BE2C (cell line): ENCODE results near the gene OR10G8.

ENCODE experiments used
- DNase-seq: peaks from one replicate; pipeline ENCODE4 v3.0.0-alpha.2; 2020
- H3K27me3 ChIP-seq: fragments of 250-450 bp; sonication (Bioruptor Pico); 2 replicates; pipeline ENCODE4 v1.5.1; 2020; ENCODE audit warnings: mild to moderate bottlenecking
- H3K36me3 ChIP-seq: fragments of 250-450 bp; sonication (Bioruptor Pico); 2 replicates; pipeline ENCODE4 v1.5.1; 2020; ENCODE audit warnings: mild to moderate bottlenecking
- H3K4me1 ChIP-seq: fragments of 250-450 bp; sonication (Bioruptor Pico); 2 replicates; pipeline ENCODE4 v1.5.1; 2020
- H3K4me3 ChIP-seq: 2 replicates; pipeline ENCODE4 v1.5.1; 2011; ENCODE audit warnings: low read depth, low read length
- H3K9me3 ChIP-seq: fragments of 250-450 bp; sonication (Bioruptor Pico); 2 replicates; pipeline ENCODE4 v1.5.1; 2020
- CTCF ChIP-seq: IDR thresholded peaks from 2 replicates; pipeline ENCODE4 v1.5.1; 2012; ENCODE audit warnings: mild to moderate bottlenecking, low read depth, low read length

The OR10G8 gene

GRCh38 chr11:124068601-124069110 lies 42.1 kb downstream of the OR10G8 start:
- Histone ChIP-seq H3K4me3 (no peak overlapping the region), H3K9me3 (no peaks in the 10 kb centered on the region), H3K27me3 (peaks cover 4% of the 10 kb centered on the region; the same call in 1 of the 2 replicates), H3K4me1 (no peaks in the 10 kb centered on the region; the same call in 1 of the 2 replicates), H3K36me3 (no peaks in the 10 kb centered on the region)
- no peak for TF ChIP-seq CTCF
- DNase-seq, result no peak

GRCh38 chr11:124069429-124070401 lies 43.1 kb downstream of the OR10G8 start:
- TF ChIP-seq CTCF, result peak; percentile 87
- no peaks in the 10 kb centered on the region for H3K9me3 ChIP-seq
- DNase-seq, result peak; percentile 76
- peaks cover 7% of the 10 kb centered on the region; the same call in 1 of the 2 replicates for H3K27me3 ChIP-seq
- no peaks in the 10 kb centered on the region for H3K36me3 ChIP-seq
- H3K4me3 ChIP-seq, result peak overlapping the region; percentile 56
- H3K4me1 ChIP-seq, result no peaks in the 10 kb centered on the region; the same call in 1 of the 2 replicates

- H3K9me3 ChIP-seq, result no peaks in the 10 kb centered on the region
Measured at GRCh38 chr11:124070915-124071622, 44.5 kb downstream of the OR10G8 start.

GRCh38 chr11:124071623-124071948 lies 45.0 kb downstream of the OR10G8 start:
- DNase-seq, result no peak
- Histone ChIP-seq H3K4me1 (no peaks in the 10 kb centered on the region; the same call in 1 of the 2 replicates), H3K4me3 (no peak overlapping the region), H3K9me3 (no peaks in the 10 kb centered on the region), H3K27me3 (peaks cover 26% of the 10 kb centered on the region), H3K36me3 (no peaks in the 10 kb centered on the region)
- no peak for TF ChIP-seq CTCF

More at GRCh38 chr11:124070915-124071622, 44.5 kb downstream of the OR10G8 start:
- H3K4me3 ChIP-seq, result no peak overlapping the region
- H3K27me3 ChIP-seq, result peaks cover 20% of the 10 kb centered on the region
- peak; percentile 60 for DNase-seq
- TF ChIP-seq CTCF, result peak; percentile 81
- H3K4me1 ChIP-seq, result no peaks in the 10 kb centered on the region; the same call in 1 of the 2 replicates
- H3K36me3 ChIP-seq, result no peaks in the 10 kb centered on the region

- no peaks in the 10 kb centered on the region; the same call in 1 of the 2 replicates for H3K4me1 ChIP-seq
- no peak for DNase-seq
- no peaks in the 10 kb centered on the region for H3K9me3 ChIP-seq
- no peak overlapping the region for H3K4me3 ChIP-seq
- TF ChIP-seq CTCF, result no peak
- peaks cover 29% of the 10 kb centered on the region for H3K27me3 ChIP-seq
- H3K36me3 ChIP-seq, result no peaks in the 10 kb centered on the region
Measured at GRCh38 chr11:124072147-124072546, 45.5 kb downstream of the OR10G8 start.
